ENCODE results near the gene CYP2A7.
"Not testable (repeated sequence)": the region's sequence is repeated elsewhere in the genome, so short reads cannot be mapped to it uniquely, and the experiment has no call there.

Gene CYP2A7

DNA sequence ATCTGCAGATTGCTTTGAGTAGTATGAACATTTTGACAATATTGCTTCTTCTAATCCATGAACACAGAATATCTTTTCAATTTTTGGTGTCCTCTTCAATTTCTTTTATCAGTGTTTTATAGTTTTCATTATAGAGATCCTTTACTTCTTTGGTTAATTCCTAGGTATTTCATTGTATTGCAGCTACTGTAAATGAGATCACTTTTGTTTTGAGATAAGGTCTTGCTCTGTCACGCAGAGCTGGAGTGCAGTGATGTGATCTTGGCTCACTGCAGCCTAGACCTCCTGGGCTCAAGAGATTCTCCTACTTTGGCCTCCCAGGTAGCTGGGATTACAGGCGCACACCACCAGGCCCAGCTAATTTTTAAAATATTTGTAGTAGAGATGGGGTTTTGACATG lies 9.8 kb downstream of the CYP2A7 start:
- Mint-ChIP-seq H3K36me3 (no peaks in the 10 kb centered on the region), H3K9me3 (peaks cover 4% of the 10 kb centered on the region), H3K27me3 (peaks cover 60% of the 10 kb centered on the region), H3K4me1 (peaks cover 8% of the 10 kb centered on the region), H3K4me3 (no peak overlapping the region), H3K27ac (no peak overlapping the region)
- no peak for ATAC-seq

DNA sequence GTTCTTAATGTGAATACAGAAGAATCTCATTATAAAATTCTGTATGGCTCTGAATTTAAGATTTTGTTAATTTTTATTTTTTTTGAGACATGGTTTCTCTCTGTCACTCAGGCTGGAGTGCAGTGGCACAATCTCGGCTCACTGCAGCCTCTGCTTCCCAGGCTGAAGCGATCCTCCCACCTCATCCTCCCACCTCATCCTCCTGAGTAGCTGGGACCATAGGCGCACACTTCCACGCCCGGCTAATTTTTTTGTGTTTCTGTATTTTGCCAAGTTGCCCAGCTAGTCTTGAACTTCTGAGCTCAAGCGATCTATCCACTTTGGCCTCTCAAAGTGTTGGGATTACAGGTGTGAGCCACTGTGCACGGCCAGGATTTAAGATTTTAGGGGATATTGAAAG lies 14.3 kb downstream of the CYP2A7 start:
- no peaks in the 10 kb centered on the region for H3K36me3 Mint-ChIP-seq
- H3K9me3 Mint-ChIP-seq = peaks cover 4% of the 10 kb centered on the region
- no peaks in the 10 kb centered on the region for H3K4me1 Mint-ChIP-seq
- H3K27ac Mint-ChIP-seq = no peak overlapping the region
- H3K27me3 Mint-ChIP-seq = peaks cover 39% of the 10 kb centered on the region
- no peak overlapping the region for H3K4me3 Mint-ChIP-seq
- no peak for ATAC-seq

DNA sequence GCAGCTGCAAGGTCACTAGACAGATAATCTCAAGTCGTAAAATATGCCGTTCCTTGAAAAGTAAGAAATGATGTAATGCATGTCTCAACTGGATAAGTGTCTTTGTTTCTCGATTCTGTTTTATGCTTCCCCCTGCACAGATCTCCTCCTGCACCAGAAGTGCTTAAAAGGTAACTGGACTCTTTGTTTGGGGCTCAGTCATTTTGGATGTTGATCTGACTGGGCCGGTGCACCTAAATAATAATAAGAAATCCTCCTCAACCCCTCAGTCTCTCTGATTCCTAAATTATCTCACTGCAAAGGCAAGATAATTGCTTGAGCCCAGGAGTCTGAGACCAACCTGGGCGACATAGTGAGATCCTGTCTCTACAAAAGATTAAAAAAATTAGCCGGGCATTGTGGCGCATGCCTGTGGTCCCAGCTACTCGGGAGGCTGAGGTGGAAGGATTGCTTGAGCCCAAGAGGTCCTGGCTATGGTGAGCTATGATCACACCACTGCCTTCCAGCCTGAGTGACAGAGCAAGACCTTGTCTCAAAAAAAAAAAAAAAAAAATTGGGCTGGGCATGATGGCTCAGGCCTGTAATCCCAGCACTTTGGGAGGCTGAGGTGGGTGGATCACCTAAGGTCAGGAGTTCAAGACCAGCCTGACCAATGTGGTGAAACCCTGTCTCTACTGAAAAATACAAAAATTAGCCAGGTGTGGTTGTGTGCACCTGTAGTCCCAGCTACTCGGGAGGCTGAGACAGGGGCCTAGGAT lies 17.1 kb downstream of the CYP2A7 start:
- H3K4me1 Mint-ChIP-seq, H3K36me3 Mint-ChIP-seq, H3K4me3 Mint-ChIP-seq, H3K9me3 Mint-ChIP-seq, ATAC-seq, H3K27ac Mint-ChIP-seq: not testable (repeated sequence)
- H3K27me3 Mint-ChIP-seq = peaks cover 20% of the 10 kb centered on the region

DNA sequence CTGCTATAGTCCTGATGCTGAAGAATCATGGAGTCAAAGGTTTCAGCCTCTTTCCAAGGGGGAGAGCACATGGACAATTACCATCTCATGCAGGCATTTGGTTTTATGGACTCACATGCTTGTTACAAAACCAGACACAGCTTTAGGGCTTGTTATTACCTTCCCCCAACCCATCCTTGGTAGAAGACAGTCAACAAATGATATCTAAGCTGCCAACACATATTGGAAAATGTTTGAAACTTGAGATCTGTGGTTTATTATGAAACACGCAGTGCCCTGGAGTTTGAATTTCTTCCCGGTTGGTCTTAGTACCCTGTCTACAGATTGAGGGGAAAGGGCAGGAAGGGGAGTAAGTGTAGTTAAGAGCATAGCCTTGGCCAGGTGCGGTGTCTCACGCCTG lies 19.2 kb downstream of the CYP2A7 start:
- no peak overlapping the region for H3K4me3 Mint-ChIP-seq
- H3K36me3 Mint-ChIP-seq = no peaks in the 10 kb centered on the region
- no peaks in the 10 kb centered on the region for H3K9me3 Mint-ChIP-seq
- H3K27ac Mint-ChIP-seq = no peak overlapping the region
- H3K4me1 Mint-ChIP-seq = no peaks in the 10 kb centered on the region
- ATAC-seq = no peak
- H3K27me3 Mint-ChIP-seq = peaks cover 8% of the 10 kb centered on the region

DNA sequence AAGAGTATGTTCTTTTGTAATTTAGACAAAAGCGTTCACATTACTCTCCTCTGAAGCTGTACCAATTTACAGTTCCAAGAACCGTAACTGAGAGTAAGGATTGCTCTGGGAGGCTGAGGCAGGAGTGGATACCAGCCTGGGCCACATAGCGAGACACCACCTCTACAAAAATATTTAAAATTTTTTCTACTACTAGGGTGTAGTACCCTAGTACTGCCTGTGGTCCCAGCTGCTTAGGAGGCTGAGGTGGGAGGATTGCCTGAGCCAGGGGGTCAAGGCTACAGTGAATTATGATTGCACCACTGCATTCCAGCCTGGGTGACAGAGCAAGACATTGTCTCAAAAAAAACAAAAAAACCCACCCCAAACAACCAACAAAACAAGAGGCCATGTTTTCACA lies 19.7 kb downstream of the CYP2A7 start:
- no peaks in the 10 kb centered on the region for H3K9me3 Mint-ChIP-seq
- H3K4me1 Mint-ChIP-seq = no peaks in the 10 kb centered on the region
- H3K27me3 Mint-ChIP-seq = peaks cover 8% of the 10 kb centered on the region
- H3K4me3 Mint-ChIP-seq = no peak overlapping the region
- H3K36me3 Mint-ChIP-seq = no peaks in the 10 kb centered on the region
- no peak for ATAC-seq
- no peak overlapping the region for H3K27ac Mint-ChIP-seq

DNA sequence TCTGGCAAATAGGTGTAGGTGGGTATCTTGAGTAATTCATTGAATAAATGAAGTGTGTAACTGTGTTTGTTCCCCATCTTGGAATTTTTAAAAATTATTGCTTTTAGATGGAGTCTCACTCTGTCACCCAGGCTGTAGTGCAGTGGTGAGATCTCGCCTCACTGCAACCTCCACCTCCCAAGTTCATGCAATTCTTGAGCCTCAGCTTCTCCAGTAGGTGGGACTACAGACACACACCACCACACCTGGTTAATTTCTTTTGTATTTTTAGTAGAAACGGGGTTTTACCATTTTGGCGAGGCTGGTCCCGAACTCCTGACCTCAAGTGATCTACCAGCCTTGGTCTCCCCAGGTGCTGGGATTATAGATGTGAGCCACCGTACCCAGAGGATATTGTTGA lies 23.9 kb downstream of the CYP2A7 start:
- Mint-ChIP-seq H3K4me1 (no peaks in the 10 kb centered on the region), H3K27ac (no peak overlapping the region), H3K9me3 (no peaks in the 10 kb centered on the region), H3K27me3 (peaks cover 8% of the 10 kb centered on the region), H3K36me3 (no peaks in the 10 kb centered on the region), H3K4me3 (no peak overlapping the region)
- no peak for ATAC-seq

DNA sequence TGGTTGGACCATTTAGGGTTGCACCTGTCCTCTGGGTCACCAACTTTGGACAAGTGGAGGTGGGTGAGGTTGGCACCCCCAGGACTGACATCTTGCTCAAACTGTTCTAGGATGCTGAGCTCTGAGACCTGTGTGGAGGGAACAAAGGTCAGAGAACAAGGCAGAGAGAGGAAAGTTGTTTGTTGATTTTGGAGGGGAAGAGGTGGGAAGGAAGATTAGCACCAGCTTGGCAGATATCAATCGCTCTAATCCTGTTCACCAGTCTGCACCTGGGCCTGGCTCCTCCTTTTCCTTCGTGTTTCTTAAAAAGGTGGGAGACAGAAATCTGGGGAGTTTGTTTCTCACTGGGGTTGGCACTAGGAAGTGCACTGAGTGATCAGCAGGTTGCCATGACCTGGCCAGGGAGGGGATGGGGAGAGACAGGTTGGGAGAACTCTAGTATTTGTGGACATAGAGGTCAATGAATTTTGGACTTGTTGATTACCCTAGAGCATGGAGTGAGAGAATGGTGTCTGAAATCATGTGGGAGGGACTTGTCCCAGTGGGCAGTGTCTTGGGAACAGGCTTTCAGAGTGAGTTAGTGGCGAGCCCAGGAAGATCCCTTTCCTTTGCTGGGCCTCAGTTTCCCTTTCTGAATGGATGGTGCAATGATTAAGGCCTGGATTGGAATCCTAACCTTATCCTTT lies 29.4 kb downstream of the CYP2A7 start:
- H3K4me1 Mint-ChIP-seq, H3K36me3 Mint-ChIP-seq, H3K27ac Mint-ChIP-seq, H3K9me3 Mint-ChIP-seq, ATAC-seq, H3K4me3 Mint-ChIP-seq: not testable (repeated sequence)
- peaks cover 22% of the 10 kb centered on the region for H3K27me3 Mint-ChIP-seq

DNA sequence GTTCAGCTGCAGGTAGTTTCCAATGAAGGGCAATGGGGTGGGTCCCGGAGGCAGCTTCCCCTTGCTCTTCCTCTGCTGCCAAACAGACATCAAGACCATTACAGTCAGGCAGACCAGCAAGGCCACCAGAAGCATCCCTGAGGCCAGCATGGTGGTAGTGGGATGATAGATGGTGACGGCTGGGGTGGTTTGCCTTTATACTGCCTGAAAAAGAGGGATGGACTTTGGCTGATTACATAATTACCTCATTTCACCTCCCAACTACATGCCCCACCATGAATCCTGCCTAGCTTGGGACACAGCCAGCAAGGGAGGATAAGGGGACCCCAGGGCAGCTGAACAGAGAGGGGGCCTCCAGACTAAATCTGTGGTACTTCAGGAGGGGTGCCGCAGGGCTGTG lies 31.8 kb downstream of the CYP2A7 start, which contains the start of gene CYP2A6:
TSS of gene CYP2A6 (minus strand) at position 171 of the 400 bp plus-strand sequence. CDS start at position 150, 21 bp downstream.
- H3K27ac Mint-ChIP-seq, ATAC-seq, H3K9me3 Mint-ChIP-seq: not testable (repeated sequence)

DNA sequence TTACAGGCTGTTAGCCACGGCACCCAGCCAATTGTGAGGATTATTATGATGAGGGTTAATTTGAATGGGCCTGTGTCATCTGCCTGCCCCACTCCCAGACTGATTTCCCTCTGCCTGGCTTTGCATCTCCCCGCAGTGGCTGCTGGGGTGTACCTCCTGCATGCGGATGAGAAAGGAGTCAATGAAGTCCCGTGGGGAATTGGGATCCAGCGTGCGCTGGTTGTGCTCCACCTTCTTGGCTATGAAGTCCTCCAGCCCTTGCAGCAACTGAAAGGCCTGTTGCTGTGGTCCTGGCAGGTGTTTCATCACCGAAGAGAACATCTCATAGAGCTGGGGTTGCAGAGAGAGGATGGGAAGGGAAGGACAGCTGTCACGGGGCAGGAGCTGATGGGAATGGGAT lies 35.3 kb downstream of the CYP2A7 start:
- H3K27ac Mint-ChIP-seq, H3K4me1 Mint-ChIP-seq, H3K4me3 Mint-ChIP-seq, H3K9me3 Mint-ChIP-seq, ATAC-seq, H3K36me3 Mint-ChIP-seq: not testable (repeated sequence)
- H3K27me3 Mint-ChIP-seq = peaks cover 33% of the 10 kb centered on the region

More for the DNA sequence above, 31.8 kb downstream of the CYP2A7 start, which contains the start of gene CYP2A6:
- H3K27me3 Mint-ChIP-seq = peaks cover 33% of the 10 kb centered on the region
- not testable (repeated sequence) for H3K4me3 Mint-ChIP-seq, H3K4me1 Mint-ChIP-seq, H3K36me3 Mint-ChIP-seq

DNA sequence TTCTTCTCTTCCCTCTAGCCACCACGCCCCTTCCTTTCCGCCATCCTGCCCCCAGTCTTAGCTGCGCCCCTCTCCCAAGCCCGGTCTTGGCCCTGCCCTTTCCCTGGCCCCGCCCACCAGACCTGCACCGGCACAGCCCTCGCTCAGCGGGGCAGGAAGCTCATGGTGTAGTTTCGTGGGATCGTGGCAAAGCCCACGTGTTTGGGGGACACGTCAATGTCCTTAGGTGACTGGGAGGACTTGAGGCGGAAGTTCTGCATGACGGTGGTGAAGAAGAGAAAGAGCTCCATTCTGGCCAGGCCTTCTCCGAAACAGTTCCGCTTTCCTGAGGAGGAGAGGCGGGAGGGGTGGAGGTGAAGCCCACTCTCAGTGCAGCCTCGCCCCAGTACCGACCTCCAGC lies 38.4 kb downstream of the CYP2A7 start:
- H3K4me1 Mint-ChIP-seq, H3K36me3 Mint-ChIP-seq, H3K9me3 Mint-ChIP-seq: not testable (repeated sequence)
- Mint-ChIP-seq H3K4me3 (peak overlapping the region; percentile 75), H3K27ac (peak overlapping the region; percentile 31), H3K27me3 (peaks cover 27% of the 10 kb centered on the region)
- peak; percentile 92 for ATAC-seq

DNA sequence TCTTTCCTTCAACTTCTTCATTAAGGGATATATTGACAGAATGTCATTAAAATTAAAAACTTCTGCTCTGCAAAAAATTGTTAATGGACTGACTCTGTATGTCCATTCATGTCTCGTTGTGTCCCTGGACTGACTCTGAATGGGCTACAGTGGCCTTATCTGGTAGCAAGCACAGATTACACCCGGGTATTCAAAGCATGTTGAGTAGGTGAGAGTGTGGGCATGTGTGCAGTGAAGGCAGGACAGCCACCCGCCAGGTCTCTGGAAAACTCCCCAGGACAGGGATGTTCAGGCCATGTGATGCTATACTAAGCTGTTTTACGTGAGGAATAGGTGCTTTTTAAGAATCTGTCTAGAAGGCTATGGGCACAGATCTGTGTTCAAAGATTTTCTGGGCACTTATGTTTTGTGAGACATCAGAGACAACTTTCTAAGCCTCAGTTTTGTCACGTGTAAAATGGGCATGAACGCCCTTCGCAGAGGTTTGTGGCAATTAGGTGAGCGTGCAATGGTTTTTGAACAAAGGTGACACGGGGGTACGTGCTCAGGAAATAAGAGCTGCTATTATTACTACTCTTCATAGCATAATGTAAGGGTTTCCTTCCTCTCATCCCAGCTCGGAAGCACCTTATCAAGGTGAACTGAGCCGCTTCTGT lies 38.9 kb downstream of the CYP2A7 start:
- H3K9me3 Mint-ChIP-seq, H3K36me3 Mint-ChIP-seq, ATAC-seq, H3K4me1 Mint-ChIP-seq: not testable (repeated sequence)
- Mint-ChIP-seq H3K27me3 (peaks cover 26% of the 10 kb centered on the region), H3K4me3 (peak overlapping the region; percentile 75), H3K27ac (peak overlapping the region; percentile 31)

DNA sequence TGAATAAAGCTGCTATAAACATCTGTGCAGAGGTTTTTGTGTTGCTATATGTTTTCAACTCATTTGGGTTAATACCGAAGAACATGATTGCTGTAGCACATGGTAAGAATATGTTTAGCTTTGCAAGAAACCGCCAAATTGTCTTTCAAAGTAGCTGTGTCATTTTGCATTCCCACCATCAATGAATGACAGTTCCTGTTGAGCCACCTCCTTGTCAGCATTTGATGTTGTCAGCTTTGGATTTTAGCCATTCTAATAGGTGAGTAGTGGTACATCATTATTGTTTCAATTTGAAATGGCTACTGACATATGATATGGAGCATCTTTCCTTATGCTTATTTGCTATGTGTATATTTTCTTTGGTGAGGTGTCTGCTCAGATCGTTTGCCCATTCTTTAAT lies 40.0 kb downstream of the CYP2A7 start:
- not testable (repeated sequence) for H3K9me3 Mint-ChIP-seq, H3K4me1 Mint-ChIP-seq, H3K36me3 Mint-ChIP-seq, ATAC-seq, H3K27ac Mint-ChIP-seq, H3K4me3 Mint-ChIP-seq
- peaks cover 15% of the 10 kb centered on the region for H3K27me3 Mint-ChIP-seq

DNA sequence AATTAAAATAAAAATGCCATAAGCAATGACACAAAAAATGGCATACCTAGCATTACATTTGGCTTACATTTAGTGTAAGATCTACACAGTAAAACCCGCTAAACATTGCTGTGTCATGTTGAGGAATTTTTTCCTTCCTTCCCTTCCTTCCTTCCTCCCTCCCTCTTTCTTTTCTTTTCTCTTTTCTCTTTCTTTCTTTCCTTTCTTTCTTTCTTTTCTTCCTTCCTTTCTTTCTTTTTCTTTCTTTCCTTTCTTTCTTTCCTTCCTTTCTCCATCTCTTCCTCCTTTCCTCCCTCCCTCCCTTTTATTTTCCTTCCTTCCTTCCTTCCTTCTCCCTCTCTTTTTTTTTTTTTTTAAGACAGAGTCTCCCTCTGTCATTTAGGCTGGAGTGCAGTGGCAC lies 43.6 kb downstream of the CYP2A7 start:
- H3K27ac Mint-ChIP-seq = not testable (repeated sequence)

DNA sequence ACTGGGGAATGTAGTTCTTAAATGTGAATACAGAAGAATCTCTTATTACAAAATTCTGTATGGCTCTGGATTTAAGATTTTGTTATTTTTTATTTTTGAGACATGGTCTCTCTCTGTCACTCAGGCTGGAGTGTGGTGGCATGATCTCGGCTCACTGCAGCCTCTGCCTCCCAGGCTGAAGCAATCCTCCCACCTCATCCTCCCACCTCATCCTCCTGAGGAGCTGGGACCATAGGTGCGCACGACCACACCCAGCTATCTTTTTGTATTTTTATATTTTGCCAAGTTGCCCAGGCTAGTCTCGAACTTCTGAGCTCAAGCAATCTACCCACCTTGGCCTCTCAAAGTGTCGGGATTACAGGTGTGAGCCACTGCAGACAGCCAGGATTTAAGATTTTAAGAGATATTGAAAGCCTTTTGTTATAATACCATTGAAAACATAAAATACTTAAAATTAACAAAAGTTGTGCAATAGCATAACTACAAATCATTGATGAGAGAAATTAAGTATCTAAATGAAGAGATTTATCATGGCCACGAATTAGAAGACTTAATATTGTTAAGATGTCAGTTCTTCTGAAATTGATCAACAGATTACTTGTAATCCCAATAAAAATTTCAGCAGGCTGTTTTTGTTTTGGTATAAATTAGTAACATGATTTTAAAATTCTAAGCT lies 45.1 kb downstream of the CYP2A7 start:
- Mint-ChIP-seq H3K4me1 (no peaks in the 10 kb centered on the region), H3K4me3 (no peak overlapping the region), H3K27ac (no peak overlapping the region), H3K36me3 (no peaks in the 10 kb centered on the region), H3K27me3 (peaks cover 10% of the 10 kb centered on the region), H3K9me3 (no peaks in the 10 kb centered on the region)
- no peak for ATAC-seq

More for the DNA sequence above, 43.6 kb downstream of the CYP2A7 start:
- H3K4me3 Mint-ChIP-seq, H3K9me3 Mint-ChIP-seq, ATAC-seq, H3K36me3 Mint-ChIP-seq, H3K4me1 Mint-ChIP-seq, H3K27me3 Mint-ChIP-seq: not testable (repeated sequence)

DNA sequence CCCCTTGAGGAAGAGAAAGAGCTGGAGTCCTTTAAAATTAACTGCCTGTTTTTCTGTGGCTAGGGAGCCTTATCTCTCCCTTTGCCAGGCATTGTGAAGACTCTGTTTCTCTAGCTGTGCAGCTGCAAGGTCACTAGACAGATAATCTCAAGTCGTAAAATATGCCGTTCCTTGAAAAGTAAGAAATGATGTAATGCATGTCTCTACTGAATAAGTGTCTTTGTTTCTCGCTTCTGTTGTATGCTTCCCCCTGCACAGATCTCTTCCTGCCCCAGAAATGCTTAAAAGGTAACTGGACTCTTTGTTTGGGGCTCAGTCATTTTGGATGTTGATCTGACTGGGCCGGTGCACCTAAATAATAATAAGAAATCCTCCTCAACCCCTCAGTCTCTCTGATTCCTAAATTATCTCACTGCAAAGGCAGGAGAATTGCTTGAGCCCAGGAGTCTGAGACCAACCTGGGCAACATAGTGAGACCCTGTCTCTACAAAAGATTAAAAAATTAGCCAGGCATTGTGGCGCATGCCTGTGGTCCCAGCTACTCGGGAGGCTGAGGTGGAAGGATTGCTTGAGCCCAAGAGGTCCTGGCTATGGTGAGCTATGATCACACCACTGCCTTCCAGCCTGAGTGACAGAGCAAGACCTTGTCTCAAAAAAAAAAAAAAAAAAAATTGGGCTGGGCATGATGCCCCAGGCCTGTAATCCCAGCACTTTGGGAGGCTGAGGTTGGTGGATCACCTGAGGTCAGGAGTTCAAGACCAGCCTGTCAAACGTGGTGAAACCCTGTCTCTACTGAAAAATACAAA lies 48.1 kb downstream of the CYP2A7 start:
- H3K9me3 Mint-ChIP-seq, H3K4me1 Mint-ChIP-seq, H3K27ac Mint-ChIP-seq, H3K4me3 Mint-ChIP-seq, H3K27me3 Mint-ChIP-seq, H3K36me3 Mint-ChIP-seq, ATAC-seq: not testable (repeated sequence)

Measured in stimulated activated memory B cell treated with anti-CD40 and anti-IgM and Interleukin-4, amounts not matched to agents 10 μg/mL and 1 μg/mL and 100 μg/mL, for 72 hours (primary cell).